ENCODE data around the gene ITCH.

ITCH gene

DNA sequence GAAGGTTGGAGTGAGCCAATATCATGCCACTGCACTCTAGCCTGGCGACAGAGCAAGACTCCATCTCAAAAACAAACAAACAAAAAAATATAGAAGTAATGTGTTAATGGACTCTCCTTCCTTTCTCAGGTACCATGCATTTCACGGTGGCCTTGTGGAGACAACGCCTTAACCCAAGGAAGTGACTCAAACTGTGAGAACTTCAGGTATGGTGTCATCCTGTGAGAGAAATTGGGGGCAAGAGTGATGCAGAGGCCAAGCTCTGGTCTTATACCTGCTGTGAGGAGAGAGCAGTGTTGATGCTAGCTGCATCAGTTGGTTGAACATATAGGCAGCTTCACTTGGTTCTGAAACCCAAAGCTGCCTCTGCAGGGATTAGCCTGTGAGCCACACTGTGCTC is 6.2 kb downstream of the ITCH start:
- 0 out of 2 replicates have a peak, but pooled peaks cover 5% of the 10 kb centered on the region for H3K4me1 ChIP-seq (ENCODE audit: control insufficient read depth, insufficient read depth, low read length)
- ChIA-PET POLR2A (no interaction called here), CTCF (no interaction called here)
- H3K4me3 ChIP-seq (ENCODE audit: low read depth, low read length): no peak overlapping the region
- peaks cover 30 to 50% of the 10 kb centered on the region in 2 experiments for H3K36me3 ChIP-seq (ENCODE audit: control insufficient read depth in 2 of 2, insufficient read depth in 1 of 2, low read length in 2 of 2)
- TF ChIP-seq, protein P1, sequence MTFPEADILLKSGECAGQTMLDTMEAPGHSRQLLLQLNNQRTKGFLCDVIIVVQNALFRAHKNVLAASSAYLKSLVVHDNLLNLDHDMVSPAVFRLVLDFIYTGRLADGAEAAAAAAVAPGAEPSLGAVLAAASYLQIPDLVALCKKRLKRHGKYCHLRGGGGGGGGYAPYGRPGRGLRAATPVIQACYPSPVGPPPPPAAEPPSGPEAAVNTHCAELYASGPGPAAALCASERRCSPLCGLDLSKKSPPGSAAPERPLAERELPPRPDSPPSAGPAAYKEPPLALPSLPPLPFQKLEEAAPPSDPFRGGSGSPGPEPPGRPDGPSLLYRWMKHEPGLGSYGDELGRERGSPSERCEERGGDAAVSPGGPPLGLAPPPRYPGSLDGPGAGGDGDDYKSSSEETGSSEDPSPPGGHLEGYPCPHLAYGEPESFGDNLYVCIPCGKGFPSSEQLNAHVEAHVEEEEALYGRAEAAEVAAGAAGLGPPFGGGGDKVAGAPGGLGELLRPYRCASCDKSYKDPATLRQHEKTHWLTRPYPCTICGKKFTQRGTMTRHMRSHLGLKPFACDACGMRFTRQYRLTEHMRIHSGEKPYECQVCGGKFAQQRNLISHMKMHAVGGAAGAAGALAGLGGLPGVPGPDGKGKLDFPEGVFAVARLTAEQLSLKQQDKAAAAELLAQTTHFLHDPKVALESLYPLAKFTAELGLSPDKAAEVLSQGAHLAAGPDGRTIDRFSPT (tag by site-specific recombination; IDR thresholded peaks at IDR 0.05): no peak
- TF ChIP-seq ZNF155 (tag by site-specific recombination; IDR thresholded peaks at IDR 0.05) (no peak), ZNF626 (tag by site-specific recombination; IDR thresholded peaks at IDR 0.05) (no peak), HOXA7 (CRISPR knock-in tag; IDR thresholded peaks at IDR 0.05; ENCODE audit: borderline replicate concordance) (no peak), ZNF391 (tag by site-specific recombination; IDR thresholded peaks at IDR 0.05; ENCODE audit: borderline replicate concordance, low read depth) (no peak), ZNF274 (IDR thresholded peaks at IDR 0.05; ENCODE audit: low read length) (no peak), ZNF274 (tag by site-specific recombination; IDR thresholded peaks at IDR 0.05; ENCODE audit: borderline replicate concordance) (no peak), ZIC2 (tag by site-specific recombination; IDR thresholded peaks at IDR 0.05) (no peak), TRIM28 (IDR thresholded peaks at IDR 0.05; ENCODE audit: borderline replicate concordance, low read length) (no peak)
- TF ChIP-seq, protein P2, sequence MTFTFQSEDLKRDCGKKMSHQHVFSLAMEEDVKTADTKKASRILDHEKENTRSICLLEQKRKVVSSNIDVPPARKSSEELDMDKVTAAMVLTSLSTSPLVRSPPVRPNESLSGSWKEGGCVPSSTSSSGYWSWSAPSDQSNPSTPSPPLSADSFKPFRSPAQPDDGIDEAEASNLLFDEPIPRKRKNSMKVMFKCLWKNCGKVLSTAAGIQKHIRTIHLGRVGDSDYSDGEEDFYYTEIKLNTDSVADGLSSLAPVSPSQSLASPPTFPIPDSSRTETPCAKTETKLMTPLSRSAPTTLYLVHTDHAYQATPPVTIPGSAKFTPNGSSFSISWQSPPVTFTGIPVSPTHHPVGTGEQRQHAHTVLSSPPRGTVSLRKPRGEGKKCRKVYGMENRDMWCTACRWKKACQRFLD (tag by site-specific recombination; IDR thresholded peaks at IDR 0.05): no peak
- TF ChIP-seq, protein P3, sequence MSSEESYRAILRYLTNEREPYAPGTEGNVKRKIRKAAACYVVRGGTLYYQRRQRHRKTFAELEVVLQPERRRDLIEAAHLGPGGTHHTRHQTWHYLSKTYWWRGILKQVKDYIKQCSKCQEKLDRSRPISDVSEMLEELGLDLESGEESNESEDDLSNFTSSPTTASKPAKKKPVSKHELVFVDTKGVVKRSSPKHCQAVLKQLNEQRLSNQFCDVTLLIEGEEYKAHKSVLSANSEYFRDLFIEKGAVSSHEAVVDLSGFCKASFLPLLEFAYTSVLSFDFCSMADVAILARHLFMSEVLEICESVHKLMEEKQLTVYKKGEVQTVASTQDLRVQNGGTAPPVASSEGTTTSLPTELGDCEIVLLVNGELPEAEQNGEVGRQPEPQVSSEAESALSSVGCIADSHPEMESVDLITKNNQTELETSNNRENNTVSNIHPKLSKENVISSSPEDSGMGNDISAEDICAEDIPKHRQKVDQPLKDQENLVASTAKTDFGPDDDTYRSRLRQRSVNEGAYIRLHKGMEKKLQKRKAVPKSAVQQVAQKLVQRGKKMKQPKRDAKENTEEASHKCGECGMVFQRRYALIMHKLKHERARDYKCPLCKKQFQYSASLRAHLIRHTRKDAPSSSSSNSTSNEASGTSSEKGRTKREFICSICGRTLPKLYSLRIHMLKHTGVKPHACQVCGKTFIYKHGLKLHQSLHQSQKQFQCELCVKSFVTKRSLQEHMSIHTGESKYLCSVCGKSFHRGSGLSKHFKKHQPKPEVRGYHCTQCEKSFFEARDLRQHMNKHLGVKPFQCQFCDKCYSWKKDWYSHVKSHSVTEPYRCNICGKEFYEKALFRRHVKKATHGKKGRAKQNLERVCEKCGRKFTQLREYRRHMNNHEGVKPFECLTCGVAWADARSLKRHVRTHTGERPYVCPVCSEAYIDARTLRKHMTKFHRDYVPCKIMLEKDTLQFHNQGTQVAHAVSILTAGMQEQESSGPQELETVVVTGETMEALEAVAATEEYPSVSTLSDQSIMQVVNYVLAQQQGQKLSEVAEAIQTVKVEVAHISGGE (tag by site-specific recombination; conservative IDR thresholded peaks at IDR 0.05; ENCODE audit: low read depth): no peak
- H3K27ac ChIP-seq (ENCODE audit: extremely low read depth, low read depth, low read length): no peak overlapping the region
- no peaks in the 10 kb centered on the region for H3K9me3 ChIP-seq (ENCODE audit: control insufficient read depth, insufficient read depth, low read depth, low read length)

DNA sequence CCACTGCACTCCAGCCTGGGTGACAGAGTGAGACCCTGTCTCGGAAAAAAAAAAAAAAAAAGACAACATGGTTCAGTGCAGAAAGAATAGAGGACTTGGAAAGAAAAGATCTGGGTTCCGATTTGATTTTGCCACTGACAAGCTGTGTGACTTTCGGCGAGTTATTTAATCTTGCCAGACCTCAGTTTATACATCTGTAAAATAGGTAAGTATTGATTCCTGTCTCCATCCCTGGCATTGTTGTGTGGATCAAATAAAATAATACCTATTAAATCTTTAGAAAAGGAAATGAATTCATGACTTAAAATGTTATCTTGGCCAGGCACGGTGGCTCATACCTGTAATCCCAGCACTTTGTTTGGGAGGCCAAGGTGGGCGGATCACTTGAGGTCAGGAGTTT is 7.0 kb downstream of the ITCH start:
- H3K27ac ChIP-seq (ENCODE audit: extremely low read depth, low read depth, low read length): no peak overlapping the region
- TF ChIP-seq GLIS1 (tag by site-specific recombination; IDR thresholded peaks at IDR 0.05) (no peak), RBAK (tag by site-specific recombination; IDR thresholded peaks at IDR 0.05) (no peak), ZNF776 (tag by site-specific recombination; IDR thresholded peaks at IDR 0.05; ENCODE audit: borderline replicate concordance) (no peak), ZNF433 (tag by site-specific recombination; IDR thresholded peaks at IDR 0.05; ENCODE audit: low read depth) (no peak), ZNF157 (tag by site-specific recombination; IDR thresholded peaks at IDR 0.05) (no peak), ZNF140 (tag by site-specific recombination; IDR thresholded peaks at IDR 0.05) (no peak), ZBTB21 (tag by site-specific recombination; IDR thresholded peaks at IDR 0.05) (no peak)
- TF ChIP-seq, protein P4, sequence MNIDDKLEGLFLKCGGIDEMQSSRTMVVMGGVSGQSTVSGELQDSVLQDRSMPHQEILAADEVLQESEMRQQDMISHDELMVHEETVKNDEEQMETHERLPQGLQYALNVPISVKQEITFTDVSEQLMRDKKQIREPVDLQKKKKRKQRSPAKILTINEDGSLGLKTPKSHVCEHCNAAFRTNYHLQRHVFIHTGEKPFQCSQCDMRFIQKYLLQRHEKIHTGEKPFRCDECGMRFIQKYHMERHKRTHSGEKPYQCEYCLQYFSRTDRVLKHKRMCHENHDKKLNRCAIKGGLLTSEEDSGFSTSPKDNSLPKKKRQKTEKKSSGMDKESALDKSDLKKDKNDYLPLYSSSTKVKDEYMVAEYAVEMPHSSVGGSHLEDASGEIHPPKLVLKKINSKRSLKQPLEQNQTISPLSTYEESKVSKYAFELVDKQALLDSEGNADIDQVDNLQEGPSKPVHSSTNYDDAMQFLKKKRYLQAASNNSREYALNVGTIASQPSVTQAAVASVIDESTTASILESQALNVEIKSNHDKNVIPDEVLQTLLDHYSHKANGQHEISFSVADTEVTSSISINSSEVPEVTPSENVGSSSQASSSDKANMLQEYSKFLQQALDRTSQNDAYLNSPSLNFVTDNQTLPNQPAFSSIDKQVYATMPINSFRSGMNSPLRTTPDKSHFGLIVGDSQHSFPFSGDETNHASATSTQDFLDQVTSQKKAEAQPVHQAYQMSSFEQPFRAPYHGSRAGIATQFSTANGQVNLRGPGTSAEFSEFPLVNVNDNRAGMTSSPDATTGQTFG (tag by site-specific recombination; IDR thresholded peaks at IDR 0.05; ENCODE audit: borderline replicate concordance): no peak
- no peaks in the 10 kb centered on the region for H3K9me3 ChIP-seq (ENCODE audit: control insufficient read depth, insufficient read depth, low read depth, low read length)
- CTCF ChIA-PET: no interaction called here
- H3K4me1 ChIP-seq (ENCODE audit: control insufficient read depth, insufficient read depth, low read length): 0 out of 2 replicates have a peak, but pooled peaks cover 5% of the 10 kb centered on the region
- POLR2A ChIA-PET: no interaction called here
- no peak overlapping the region for H3K4me3 ChIP-seq (ENCODE audit: low read depth, low read length)
- H3K36me3 ChIP-seq (ENCODE audit: control insufficient read depth in 2 of 2, insufficient read depth in 1 of 2, low read length in 2 of 2): peaks cover 30 to 53% of the 10 kb centered on the region in 2 experiments
